ENCODE results near the gene FBXW9. TPM values are rescaled to one million over a fixed set of nuclear protein-coding genes. Genes with fewer than 3 reads are reported as not detected.
A peak's percentile ranks its signal among the peaks of the same experiment; 100 is the strongest.
"Not testable (repeated sequence)": the region's sequence is repeated elsewhere in the genome, so short reads cannot be mapped to it uniquely, and the experiment has no call there.

Gene FBXW9
- total RNA-seq, 1 donor from 2014 or later: 8.9 TPM

DNA sequence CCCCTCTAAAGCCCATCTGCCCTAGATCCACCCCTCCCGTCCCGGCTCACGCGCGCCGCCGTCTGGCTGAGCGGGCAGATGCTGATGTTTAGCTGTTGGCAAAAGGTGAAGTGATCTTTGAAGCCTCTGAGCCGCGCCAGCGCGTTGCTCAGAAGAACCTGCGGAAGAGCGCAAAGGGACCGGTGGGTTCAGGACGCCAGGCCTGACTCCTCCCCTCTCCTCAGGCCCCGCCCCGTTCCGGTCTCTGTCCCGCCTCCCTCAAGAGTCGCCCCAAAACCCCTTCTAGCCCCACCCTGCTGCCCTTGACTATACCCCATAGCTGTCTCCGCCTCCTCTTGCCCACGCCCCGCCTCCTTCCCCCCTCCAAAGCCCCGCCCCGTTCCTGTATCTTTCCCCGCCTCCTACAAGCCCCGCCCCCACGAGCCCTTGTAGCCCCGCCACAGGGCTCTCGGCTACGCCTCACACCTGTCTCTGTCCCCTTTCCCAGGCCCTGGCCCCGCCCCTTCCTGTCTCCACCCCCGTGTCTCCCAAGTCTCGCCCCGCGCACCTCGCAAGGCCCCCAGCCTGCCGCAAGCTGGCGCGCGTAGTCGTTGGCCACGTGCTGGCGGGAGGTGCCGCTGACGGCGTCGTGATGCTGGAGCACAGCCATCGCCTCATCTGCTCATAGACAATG is 39.4 kb downstream of the FBXW9 start:
- no peak for DNase-seq (ENCODE audit: low spot score)

DNA sequence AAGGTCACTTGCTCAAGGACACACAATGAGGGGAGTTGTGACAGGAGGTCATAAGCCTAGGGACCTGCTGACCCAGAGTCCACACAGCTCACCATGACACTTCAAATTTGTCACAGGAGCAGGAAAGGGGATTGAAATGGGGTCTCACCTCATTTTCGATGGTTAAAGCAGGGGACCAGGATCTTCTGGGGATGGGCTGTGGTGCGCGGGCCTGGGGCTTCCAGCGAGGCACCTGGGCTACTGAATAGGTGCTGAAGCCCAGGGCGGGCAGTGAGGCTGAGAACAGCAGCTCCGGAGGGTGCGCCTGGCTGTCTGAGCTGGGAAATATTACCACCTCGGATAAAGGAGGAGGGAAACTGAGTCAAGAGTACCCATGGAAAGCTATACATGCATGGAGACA is 40.9 kb downstream of the FBXW9 start:
- DNase-seq (ENCODE audit: low spot score): no peak

DNA sequence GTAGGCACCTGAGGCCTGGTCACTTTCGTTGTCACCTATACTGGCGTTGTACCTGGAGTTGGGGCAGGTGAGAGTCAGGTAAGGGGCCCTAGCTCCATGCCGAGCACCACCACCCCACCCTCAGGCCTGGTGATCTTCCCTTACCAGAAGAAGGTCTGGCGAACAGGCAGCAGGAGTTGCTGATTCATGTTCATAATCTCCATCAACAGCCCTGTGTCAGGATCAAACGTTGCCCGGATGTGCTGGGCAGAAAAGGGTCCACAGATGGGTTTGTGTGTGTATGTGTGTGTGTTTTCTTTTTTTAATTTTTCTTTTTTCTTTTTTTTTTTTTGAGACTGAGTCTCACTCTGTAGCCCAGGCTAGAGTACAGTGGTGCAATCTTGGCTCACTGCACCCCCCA is 44.2 kb downstream of the FBXW9 start:
- DNase-seq (ENCODE audit: low spot score): no peak

DNA sequence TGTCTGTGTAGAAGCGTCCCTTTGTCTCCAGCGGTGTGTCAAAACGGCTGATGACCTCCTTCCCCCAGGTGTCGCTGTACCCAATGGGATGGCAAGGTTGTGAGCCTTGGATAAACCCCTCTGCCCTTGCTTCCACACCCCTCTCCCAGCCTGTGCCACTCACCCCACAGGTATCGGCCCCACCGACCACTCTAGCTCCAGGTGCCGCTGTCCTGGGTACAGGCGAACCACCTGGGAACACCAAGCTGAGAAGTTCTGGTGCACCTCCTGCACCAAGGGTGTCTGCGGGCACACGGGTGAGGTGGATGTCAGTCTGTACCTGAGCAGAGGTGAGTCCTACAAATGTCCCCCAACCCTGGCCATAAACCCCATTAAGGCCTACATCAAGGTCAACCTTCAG is 46.5 kb downstream of the FBXW9 start:
- DNase-seq (ENCODE audit: low spot score): no peak

DNA sequence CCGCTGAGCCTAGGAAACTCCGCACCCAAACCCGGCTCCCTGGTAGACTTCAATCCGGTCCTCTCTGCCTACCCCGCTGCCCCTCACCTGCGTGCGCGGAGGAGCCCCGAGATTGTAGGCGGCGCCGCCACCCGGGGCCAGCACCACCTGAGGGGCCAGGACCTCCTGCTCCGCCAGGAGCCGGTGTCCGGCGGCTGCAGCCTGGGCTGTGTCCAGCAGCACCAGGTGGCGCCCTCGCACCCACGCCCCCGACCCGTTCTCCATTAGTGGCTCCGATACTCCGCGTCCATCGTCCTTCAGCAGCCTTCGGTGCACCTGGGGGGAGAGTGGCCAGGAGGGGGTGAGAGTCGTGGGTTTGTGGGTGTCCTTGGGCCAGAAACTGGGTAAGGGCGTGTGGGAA is 48.3 kb downstream of the FBXW9 start:
- DNase-seq (ENCODE audit: low spot score): no peak

DNA sequence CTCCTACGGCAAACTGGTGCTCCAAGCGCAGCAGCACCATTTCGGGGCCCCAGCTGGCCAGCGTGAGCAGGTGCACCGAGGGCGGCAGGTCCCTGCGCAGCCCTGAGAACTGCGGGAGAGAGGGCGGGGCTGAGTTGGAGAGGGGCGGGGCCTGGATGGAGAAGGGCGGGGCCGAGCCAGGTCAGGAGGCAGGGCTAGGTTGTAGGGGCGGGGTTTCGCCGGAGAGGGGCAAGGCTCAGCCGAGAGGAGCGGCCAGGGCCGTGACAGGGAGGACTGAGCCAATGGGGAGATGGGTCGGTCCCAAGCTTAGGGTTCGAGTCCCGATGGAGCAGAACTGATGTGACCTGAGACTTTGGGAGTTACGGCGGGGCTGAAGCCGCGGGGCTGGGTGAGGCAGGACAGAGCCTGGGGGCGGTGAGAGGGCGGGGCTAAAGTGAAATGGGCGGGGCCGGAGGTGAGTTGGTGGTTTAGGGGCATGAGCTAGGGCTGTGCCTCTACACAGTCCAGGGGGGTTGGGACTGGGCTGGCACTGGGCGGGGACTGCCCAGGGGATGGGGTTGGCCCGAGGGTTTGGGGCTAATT is 48.9 kb downstream of the FBXW9 start:
- peak; percentile 69 for DNase-seq (ENCODE audit: low spot score)

DNA sequence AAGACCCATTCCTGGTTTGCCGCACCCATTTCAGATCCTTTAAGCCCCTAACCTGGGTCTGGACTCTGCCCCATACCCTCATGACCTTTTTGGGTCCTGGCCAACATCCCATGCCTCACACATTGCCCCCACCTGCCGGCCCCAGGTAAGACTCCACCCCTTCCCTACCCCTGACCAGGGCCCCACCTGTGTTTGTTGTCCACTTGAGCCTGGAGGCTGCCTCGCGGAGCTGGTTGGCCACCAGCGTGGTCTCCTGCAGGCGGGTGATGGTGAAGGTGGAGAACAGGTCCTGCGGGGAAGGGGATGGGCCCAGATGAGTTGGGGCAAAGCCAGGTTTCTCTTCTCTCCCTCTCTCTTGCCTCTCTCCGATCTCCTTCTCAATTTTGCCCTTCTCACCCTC is 49.4 kb downstream of the FBXW9 start:
- DNase-seq (ENCODE audit: low spot score): no peak

DNA sequence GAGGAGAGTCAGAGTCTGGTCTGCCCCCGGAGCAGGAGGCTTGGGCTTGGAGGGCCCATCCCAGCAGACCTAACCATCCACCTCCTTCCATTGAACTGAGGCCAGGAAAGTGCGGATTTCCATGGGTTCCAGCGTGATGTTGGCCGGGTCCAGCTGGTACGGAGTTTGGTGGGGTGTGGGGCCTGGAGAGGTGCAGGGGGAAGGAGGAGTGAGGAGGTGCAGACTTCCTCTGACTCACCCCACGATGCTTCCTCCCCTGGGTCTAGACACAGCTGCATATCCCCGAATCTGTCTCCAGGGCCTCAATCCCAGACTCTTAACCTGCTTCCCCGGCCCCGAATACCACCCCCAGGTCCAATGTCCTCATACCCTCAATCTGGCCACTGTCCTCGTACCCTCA is 49.9 kb downstream of the FBXW9 start:
- no peak for DNase-seq (ENCODE audit: low spot score)

DNA sequence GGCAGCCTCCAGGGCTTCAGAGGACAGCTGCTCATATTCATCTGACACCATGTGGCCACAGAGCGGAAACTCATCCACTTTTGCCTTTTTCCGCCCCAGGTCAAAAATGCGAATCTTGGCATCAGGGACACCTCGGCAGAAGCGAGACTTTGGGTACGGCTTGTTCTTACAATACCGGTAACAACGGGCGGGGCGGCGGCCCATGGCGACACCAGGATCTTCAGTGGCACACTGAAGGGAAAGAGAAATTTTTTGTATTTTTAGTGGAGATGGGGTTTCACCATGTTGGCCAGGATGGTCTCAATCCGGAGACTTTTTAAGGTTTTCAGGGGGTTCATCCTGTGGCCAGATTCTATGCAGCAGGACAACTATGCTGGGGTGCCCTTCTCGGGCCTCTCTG is 52.7 kb downstream of the FBXW9 start:
- DNase-seq (ENCODE audit: low spot score): not testable (repeated sequence)

DNA sequence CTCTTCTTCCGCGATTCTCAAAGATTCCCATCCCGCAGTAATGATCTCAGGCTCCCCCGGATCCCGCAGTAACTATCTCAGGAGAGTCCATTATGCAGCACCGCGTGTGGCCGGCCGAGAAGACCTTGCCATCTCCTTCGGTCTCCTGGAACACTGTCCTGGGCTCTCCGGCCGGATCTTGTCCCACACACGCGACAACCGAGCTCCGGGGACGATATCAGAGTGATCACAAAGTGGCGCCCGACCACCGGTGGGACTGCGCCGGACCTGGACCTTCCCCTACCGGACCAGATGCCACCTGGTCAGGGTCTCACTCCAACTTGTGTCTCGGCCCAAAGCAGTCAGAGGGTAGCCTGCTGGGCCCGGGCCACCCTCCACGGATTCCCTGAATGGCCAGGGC is 53.9 kb downstream of the FBXW9 start:
- DNase-seq (ENCODE audit: low spot score): no peak

DNA sequence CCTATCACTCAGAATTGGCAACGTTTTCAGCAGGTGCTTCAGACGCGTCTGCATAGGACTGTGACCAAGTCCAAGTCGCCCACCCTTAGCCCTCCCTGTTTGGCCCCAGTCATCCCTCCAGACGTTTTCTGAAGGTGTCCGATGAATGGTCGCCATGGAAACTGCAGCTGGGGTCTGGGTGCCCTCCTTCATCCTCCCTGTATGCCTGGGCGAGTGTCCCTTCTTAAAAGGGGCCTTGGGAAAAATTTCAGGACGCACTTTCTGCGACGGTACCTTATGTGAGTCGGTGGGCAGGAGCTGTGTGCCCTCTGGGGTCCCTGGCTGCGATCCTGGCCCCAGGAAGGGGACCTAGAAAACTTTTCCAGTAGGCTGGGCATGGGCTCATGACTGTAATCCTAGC is 55.0 kb downstream of the FBXW9 start:
- no peak for DNase-seq (ENCODE audit: low spot score)

DNA sequence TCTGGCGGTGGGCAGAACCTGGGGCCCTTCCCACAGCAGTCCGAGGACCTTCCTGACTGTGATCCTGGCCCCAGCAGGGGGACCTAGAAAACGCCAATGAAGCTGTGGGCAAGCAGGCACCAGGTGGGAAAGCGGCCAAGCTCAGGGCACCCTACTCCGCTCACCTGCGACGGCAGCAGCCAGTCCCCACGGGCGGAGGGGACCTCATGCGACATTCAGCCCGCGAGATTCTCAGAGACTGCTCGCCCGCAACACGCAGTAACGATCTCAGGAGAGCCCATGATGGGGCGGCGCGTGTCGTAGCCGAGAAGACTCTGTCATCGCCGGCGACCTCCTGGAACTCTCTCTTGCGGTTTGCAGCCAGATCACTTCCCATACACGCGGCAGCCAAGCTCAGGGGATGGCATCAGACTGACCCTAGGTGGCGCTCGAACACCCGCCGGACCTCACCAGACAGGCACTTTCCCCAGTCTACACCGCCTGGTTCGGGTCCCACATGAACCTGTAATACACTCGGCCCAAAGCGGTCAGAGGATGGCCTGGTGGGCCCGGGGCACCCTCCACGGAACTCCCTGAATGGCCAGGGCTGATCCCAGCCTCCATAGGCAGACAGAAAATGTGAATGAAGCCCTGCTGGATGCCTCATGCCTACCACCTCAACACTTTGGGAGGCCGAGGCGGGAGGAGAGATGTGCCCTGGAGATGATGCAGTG is 56.4 kb downstream of the FBXW9 start:
- DNase-seq (ENCODE audit: low spot score): peak; percentile 83

Other genes starting within 250 kb of the FBXW9 start
- 3.7 TPM for gene ZNF709, start 211.8 kb downstream of the FBXW9 start, total RNA-seq
- gene ZNF564, start 145.1 kb downstream of the FBXW9 start, total RNA-seq: 13.9 TPM
- gene ZNF490, start 85.8 kb downstream of the FBXW9 start, total RNA-seq: 15.6 TPM
- 27.1 TPM for gene ZNF791, start 85.7 kb downstream of the FBXW9 start, total RNA-seq
- 104 TPM for gene MAN2B1, start 29.9 kb downstream of the FBXW9 start, total RNA-seq
- gene WDR83, start 29.8 kb downstream of the FBXW9 start, total RNA-seq: 14.5 TPM
- 89.0 TPM for gene DHPS, start 14.8 kb downstream of the FBXW9 start, total RNA-seq
- gene GNG14, start 8.6 kb downstream of the FBXW9 start, total RNA-seq: not detected
- gene TNPO2, start 27.3 kb upstream of the FBXW9 start, total RNA-seq: 65.5 TPM
- gene TRIR, start 38.1 kb upstream of the FBXW9 start, total RNA-seq: 172 TPM
- gene GET3, start 40.9 kb upstream of the FBXW9 start, total RNA-seq: 64.8 TPM
- gene BEST2, start 55.2 kb upstream of the FBXW9 start, total RNA-seq: not detected
- 128 TPM for gene HOOK2, start 78.9 kb upstream of the FBXW9 start, total RNA-seq
- 119 TPM for gene JUNB, start 94.9 kb upstream of the FBXW9 start, total RNA-seq
- 319 TPM for gene PRDX2, start 105.2 kb upstream of the FBXW9 start, total RNA-seq
- gene THSD8, start 105.4 kb upstream of the FBXW9 start, total RNA-seq: 4.1 TPM
- gene RNASEH2A, start 110.0 kb upstream of the FBXW9 start, total RNA-seq: 7.3 TPM
- gene RTBDN, start 137.9 kb upstream of the FBXW9 start, total RNA-seq: not detected
- 0.83 TPM for gene MAST1, start 141.9 kb upstream of the FBXW9 start, total RNA-seq
- 48.7 TPM for gene DNASE2, start 184.8 kb upstream of the FBXW9 start, total RNA-seq
- not detected for gene KLF1, start 190.6 kb upstream of the FBXW9 start, total RNA-seq
- 33.7 TPM for gene GCDH, start 194.5 kb upstream of the FBXW9 start, total RNA-seq
- not detected for gene SYCE2, start 222.7 kb upstream of the FBXW9 start, total RNA-seq
- 54.0 TPM for gene FARSA, start 237.1 kb upstream of the FBXW9 start, total RNA-seq
- gene CALR, start 242.0 kb upstream of the FBXW9 start, total RNA-seq: 1,099 TPM
- 83.0 TPM for gene RAD23A, start 249.2 kb upstream of the FBXW9 start, total RNA-seq